HG02884 (cell line): ENCODE data around the gene ARMCX5.
A peak's percentile ranks its signal among the peaks of the same experiment; 100 is the strongest.

Source experiments
- ATAC-seq: cut with Tn5 transposase; IDR thresholded peaks from one replicate; pipeline ENCODE4 v1.9.1; 2021; ENCODE audit warnings: mild to moderate bottlenecking, moderate library complexity; ENCODE audit not compliant: unreplicated experiment

ARMCX5 gene

DNA sequence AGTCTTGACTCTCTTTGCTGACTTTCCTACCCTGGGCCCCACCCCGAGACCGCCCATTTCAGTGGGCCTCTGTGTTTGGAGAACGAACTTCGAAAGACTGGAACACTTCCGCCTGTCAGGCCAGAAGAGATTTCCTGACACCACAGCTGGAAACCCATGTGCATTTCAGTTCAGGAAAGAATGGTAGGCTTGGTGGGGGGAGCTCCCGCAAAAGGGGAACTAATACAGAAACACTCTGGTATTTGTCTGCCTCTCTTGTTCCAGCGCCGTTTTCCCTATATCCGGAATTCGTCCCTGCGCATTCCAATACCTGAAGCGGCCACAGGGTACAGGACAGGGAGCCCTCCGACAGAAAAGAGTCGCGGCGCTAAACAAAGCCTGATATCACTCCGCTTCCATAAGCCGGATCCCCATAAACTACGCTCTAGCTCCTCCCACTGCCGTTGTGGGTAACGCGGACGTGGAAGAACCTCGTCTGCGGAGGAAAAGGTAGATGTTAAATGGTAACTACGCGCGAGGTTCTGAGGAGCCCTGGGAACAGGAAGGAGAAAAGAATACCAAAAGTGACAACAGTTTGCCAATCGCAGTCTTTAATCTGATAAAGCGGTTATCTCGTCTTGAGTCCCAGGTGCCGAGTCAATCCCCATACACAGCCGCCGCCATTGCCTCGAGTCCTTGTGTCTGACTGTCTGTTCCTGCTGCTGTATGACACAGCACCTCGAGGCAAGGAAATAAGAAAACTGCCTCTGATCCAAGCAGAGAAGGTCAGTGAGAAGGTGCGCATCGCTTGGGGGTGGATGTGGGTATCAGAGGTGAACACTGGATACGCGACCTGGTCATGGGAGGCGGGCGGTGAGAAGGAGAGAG lies at the start of gene ARMCX5:
Gene ARMCX5 (plus strand): TSS at position 432 of the 867 bp plus-strand sequence. CDS start 2,627 bp downstream, outside the sequence.
- ATAC-seq: peak; percentile 88

DNA sequence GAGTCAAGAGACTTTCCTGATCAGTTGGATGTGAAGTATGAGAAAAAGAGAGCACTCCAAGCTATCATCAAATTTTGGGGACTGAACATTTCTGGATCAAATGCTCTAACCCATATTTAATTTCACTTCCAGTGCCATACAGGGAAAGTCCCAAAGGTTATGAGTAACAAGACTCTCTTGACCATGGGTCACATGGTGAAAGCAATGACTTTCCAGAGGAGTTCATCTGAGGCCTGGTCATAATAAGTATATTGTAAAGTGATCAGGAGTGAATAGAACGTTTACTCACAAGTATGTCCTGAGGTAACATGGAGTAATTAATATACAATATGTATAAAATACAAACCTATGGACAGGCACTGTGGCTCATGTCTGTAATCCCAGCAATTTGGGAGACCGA lies 40.7 kb upstream of the ARMCX5 start:
- ATAC-seq: no peak

DNA sequence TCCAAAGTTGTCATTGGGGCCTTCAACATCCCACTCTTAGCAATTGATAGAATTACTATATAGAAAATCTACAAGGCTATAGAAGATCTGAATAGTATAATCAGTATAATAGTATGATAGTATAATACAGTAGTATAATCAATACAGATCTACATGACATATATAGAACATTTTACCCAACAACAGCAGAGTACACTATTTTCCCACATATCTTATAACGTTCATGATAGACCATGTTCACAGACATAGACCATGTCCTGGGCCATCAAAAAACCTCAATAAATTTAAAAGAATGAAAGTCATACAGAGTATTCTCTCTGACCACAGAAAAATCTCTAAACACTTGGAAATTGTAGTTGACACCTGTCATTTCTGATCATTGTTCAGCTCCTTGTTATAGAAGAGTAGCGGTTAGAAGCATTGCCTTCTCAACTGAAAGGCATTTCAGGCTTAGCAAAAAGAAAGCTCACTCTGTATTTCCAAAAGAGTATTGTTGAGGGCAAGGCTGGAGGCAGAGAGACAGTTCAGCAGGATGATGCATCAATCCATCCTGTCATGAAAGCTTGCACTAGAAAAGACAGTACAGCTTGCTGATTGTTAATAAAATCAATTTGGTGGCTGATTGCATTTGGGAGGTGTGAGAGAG lies 38.8 kb upstream of the ARMCX5 start:
- no peak for ATAC-seq

DNA sequence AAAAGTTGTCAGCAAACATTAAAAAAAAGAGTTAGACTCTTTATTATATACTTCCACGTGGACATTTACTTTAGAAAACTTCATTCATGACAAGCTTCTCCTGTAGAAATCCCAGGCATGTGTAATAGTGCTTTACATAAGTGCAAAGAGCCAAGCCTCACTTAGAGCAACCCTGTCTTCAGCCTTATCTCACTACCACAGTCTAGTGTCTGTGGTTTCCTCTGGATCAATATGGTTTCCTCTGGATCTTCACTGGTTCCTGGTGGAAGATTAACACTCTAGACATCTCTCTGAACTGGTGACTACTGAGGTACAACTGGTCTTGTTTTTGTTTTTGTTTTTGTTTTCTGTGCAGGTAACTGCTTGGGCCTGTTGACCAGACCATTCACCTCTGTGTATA lies 18.4 kb upstream of the ARMCX5 start:
- no peak for ATAC-seq

DNA sequence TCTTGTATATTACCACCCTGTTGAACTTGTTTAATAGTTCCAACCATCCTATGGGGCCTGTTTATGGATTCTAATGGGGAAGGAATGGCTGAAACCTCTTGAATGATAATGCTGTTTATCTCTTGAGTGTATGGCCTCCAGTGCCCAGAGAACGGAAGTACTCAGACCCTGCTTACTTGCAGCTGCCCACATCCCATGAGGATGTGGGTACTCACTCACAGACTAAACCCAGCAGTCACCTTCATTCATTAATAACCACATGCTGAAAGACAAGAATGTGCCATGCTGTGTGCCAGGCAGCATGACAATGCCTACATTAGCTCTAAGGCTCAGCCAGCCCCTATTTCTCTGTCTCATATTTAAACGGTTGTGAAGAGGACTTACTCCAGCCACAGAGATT lies 5.9 kb upstream of the ARMCX5 start:
- ATAC-seq: no peak

DNA sequence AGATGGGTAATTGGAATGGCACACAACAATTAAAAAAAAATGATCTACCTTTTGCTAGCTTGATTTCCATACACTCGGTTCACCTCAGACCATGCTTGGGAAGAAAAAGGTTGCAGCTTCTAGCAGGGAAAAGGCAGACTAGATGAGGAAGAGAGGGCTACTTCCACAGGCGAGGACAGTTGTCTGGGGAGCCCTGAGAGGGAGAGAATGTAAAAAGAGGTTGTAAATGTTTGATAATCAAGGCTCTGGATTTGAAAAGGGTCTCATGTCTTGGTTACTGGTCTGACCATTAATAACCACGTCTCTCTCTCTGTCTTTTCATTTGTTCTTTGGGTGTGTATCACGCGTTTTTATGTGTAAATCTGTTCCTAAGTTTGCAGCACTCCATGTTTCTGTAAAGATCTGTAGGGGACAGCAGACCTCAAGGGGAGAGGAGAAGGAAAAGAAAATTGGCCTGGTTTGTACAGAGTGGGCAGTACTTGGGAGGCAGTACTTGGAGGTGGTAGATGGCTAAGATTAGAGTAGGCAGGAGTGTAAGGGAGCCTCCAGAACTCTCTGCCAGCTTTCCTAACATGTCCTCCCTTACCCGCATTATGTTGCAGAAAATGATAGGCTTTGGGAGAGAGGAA lies 750 bp downstream of the ARMCX5 start:
- peak; percentile 12 for ATAC-seq

DNA sequence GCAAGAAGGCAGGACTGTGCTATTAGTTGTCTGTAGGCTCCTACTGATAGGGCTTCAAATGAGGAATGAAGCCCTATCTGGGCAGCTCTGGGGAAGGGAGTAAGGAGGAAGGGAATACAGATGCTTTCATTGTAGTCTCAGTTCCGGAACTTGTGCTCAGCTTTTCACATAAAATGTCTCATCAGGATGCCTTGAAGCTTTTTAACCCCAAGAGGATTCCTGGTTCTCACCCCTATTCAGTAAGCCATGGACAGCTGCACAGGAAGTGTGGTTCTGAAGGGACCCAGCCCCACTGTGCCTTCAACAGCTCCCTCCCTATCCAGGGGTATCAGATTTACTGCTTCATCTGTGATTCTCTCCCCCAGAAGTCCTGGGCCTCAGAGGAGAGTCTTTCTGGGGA lies 5.0 kb downstream of the ARMCX5 start:
- no peak for ATAC-seq

DNA sequence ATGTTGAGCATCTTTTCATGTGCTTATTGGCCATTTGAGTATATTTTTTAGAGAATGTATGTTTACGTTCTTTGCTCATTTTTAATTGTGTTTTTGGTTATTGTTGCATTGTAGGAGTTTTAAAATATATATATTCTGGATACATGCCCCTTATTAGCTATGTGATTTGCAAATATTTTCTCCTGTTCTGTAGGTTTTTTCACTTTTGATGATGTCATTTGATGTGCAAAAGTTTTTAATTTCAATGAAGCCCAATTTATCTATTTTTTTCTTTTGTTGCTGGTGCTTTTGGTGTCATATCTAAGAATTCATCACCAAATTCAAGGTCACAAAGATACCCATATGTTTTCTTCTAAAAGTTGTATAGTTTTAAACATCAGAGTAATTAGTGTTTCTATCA lies 6.8 kb downstream of the ARMCX5 start:
- no peak for ATAC-seq

DNA sequence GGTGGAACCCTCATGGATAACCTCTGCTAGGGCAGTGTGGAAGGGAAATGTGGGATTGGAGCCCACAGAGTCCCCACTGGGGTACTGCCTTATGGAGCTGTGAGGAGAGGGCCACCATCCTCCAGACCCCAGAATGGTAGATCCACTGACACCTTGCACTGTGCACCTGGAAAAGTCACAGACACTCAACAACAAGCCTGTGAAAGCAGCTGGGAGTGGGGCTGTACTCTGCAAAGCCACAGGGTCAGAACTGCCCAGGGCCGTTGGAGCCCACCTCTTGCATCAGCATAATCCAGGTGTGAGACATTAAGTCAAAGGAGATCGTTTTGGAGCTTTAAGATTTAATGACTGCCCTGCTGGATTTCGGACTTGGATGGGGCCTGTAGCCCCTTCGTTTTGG lies 11.6 kb downstream of the ARMCX5 start:
- ATAC-seq: no peak

DNA sequence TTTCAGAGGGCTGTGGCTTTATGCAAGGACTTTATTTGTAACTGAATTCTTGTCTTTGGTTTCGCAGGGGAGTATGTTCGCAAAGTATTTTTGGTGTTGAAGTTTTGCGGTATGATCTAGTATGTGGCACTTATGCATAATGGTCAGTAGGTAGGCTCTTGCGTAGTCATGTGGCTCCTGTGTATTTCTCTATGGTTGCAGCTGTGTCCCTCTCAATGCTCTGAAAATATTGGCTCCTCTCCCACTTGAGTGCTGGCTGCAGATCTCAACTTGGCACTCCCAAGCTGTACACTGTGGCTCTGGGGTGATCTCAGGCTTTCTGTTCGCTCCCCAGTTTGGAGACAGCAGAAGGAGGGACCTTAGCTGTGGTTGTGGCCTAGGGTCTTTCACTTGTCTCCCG lies 24.8 kb downstream of the ARMCX5 start:
- no peak for ATAC-seq

DNA sequence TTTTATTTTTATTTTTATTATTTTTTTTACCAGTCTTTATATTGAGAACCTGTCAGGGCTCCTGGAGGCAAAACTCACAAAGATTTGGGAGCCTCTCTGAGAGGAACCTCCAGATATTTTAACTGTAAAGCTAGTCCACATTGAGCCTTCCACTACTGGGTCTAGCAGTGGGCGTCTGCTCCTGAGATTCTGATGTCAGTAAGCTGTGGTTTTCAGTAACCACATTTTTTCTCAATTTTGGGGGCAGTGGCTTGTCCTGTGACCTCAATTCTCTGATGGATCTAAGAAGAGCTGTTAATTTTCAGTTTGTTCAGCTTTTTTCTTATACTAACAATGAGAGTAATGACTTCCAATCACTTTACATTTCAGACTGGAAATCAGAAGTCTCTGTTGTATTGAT lies 28.3 kb downstream of the ARMCX5 start:
- no peak for ATAC-seq

DNA sequence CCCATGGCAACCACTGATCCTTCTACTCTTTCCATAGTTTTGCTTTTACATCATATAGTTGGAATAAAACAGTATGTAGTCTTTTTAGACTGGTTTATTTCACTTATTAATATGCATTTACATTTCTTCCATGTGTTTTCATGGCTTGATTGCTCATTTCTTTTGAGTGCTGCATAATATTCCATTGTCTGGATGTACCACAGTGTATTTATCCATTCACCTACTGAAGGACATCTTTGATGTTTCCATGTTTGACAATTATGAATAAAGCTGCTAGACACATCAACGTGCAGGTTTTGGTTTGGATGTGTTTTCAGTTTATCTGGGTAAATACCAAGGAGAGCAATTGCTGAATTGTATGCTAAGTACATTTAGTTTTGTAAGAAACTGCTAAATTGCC lies 38.2 kb downstream of the ARMCX5 start:
- no peak for ATAC-seq

DNA sequence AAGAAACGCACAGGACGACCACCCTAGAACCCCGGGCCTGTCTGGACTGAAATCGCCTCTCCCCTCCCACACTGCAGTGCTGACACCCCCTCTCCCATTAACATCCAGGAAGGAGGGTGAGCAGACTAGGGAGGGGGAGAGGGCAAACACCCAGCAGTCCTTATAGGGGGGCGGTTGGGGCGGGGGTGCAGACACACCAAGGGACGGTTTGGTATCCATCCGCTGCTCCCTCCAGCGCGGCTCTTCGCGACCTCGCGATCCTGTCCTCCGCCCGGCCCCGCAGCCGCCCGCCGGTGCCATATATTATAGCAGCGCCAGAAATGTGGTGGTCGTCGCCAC lies 51.6 kb downstream of the ARMCX5 start:
- peak; percentile 2 for ATAC-seq

DNA sequence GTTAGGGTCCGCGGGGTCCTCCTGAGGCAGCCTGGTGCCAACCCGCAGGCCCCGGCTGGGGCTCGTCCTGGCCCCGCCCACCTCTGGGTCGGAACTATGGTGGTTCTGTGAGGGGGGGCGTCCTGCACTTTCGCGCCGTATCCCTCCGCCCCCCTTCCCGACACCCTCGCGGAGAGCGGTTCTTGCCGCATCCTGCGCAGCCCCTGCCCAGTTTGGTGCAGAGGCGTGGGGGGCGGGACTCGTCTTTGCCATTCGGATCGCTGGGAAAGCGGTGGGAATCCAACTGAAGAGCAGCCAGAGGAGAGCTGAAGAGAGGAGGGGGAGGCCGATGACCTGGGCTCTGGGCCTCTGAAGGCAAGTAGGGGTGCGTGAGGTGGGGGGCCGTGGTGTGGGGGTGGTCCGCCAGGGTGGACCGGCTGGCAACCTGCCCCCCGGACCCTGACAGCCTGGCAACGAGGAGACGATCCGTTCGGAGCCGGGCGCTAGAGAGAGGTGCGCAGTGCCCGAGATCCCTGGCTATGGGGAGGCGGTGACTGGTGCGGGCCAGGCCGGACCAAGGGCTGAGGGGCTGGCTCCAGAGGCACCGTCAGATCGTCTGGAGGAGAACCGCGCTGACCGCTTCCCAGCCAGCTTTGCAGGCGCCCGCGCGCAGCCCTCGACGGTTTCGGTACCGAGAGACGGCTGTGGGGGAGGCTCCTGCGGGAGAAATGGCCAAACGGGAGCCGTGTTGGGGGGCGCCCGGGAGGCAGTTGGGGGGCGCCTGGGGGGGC lies 52.1 kb downstream of the ARMCX5 start, which contains the start of gene GPRASP1:
Gene GPRASP1 (plus strand): TSS at position 242 of the 770 bp plus-strand sequence. CDS start 2,431 bp downstream, outside the sequence.
- ATAC-seq: peak; percentile 28

DNA sequence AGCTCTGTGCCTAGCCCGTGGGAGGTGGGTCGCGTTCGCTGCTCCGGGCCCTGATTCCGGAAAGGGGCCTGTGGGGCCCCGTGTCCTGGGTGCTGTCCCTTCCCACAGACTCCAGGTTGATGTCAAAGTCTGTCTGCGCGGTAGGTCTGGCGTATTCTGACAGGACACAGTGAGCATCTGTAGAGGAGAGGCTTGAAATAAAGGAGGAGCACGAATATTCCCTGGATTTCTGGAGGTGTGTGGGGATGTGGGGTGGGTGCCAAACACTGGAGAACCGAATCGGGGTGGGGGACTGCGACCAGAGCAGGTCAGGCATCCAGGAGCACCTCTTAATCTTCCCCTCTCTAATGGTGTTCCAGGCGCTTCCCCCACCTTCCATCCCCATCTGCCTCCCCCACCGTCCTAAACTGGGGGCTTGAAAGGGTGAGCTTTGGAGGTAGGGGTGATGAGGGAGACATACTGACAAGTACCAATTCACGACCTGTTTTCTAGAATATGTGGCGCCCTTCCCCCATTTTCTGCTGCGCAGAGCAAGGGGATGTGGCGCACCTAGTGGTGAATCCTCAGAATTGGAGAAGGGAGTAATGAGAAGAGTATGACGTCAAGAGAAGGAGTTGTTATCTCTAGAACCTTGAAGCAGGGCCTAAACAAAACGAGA lies 52.8 kb downstream of the ARMCX5 start:
- peak; percentile 86 for ATAC-seq
